Measurements from ENCODE around the gene LATS2. TPM values are rescaled to one million over a fixed set of nuclear protein-coding genes. Genes with fewer than 3 reads are reported as not detected.
"Not testable (repeated sequence)": the region's sequence is repeated elsewhere in the genome, so short reads cannot be mapped to it uniquely, and the experiment has no call there.

The LATS2 gene
- total and polyA plus RNA-seq, 7 experiments from 2014 or later: 1.3 to 11.9 (median 2.3) TPM; not detected in 2

DNA sequence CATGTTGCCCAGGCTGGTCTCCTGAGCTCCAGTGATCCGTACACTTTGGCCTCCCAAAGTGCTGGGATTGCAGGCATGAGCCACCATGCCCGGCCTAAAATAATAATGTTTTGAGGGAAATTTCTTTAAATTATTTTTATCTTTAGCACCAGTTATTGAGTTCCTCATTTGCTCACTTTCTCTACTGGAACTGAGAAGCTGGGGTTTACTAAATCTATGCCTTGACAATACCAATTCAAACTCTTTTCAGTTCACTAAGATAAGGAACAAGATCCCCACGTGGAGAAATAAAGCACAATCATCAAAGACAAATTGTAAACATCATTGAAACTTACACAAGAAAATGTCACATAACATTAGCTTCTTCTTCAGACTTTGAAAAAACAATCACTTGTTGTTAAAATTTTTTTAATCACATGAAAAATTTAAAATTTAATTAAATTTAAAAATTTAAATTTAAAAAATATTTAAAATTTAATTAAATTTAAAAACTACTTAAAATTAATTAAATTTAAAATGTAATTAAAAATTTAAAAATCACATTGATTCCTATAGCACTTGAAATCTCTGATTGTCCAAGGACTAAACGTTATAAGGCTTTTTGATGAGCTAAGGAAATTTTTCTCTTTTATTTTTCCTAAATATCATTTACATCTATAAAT is 133.7 kb downstream of the LATS2 start:
- Histone ChIP-seq H3K27me3 (ENCODE audit: control insufficient read depth in 2 of 2, insufficient read depth in 2 of 2, low read length in 2 of 2) (no peaks in the 10 kb centered on the region), H3K4me3 (ENCODE audit: low read length) (no peak overlapping the region), H3K9me3 (ENCODE audit: control insufficient read depth in 2 of 3, low read length in 3 of 3) (no peaks in the 10 kb centered on the region), H3K36me3 (ENCODE audit: control insufficient read depth in 2 of 3, insufficient read depth in 3 of 3, low read length in 3 of 3) (no peaks in the 10 kb centered on the region), H3K4me1 (ENCODE audit: control insufficient read depth in 2 of 2, insufficient read depth in 2 of 2, low read length in 2 of 2) (no peaks in the 10 kb centered on the region), H3K27ac (ENCODE audit: low read depth, low read length) (no peak overlapping the region)
- Mint-ChIP-seq H3K36me3 (no peaks in the 10 kb centered on the region), H3K4me3 (no peak overlapping the region), H3K27ac (no peak overlapping the region), H3K4me1 (no peaks in the 10 kb centered on the region), H3K27me3 (peaks cover 0 to 6% (median 0%) of the 10 kb centered on the region in 5 donors), H3K9me3 (no peaks in the 10 kb centered on the region)
- ATAC-seq (no peak), DNase-seq (no peak)
- POLR2A ChIA-PET: no interaction called here
- CTCF ChIA-PET: interaction anchor here (1.5 kb wide), 1 partner anchor 431 kb away, joined by 4 read pairs; no protein-coding TSS in a partner anchor
- intact Hi-C loops (cut with micrococcal nuclease): no loop called here

DNA sequence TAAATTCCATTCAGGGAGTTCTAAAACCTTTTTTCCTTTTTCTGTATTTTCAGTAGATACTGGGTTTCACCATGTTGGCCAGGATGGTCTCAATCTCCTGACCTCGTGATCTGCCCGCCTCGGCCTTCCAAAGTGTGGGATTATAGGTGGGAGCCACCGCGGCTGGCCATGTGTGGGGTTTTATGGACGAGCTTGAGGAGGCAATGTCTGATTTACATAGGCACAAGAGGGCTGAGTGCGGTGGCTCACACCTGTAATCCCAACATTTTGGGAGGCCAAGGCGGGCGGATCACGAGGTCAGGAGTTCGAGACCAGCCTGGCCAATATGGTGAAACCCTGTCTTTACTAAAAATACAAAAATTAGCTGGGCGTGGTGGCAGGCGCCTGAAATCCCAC is 136.0 kb downstream of the LATS2 start:
- H3K4me3 Mint-ChIP-seq; H3K27ac ChIP-seq (ENCODE audit: low read depth, low read length); H3K4me1 Mint-ChIP-seq; ATAC-seq; H3K27me3 ChIP-seq (ENCODE audit: control insufficient read depth in 2 of 2, insufficient read depth in 2 of 2, low read length in 2 of 2); H3K4me1 ChIP-seq (ENCODE audit: control insufficient read depth in 2 of 2, insufficient read depth in 2 of 2, low read length in 2 of 2); H3K9me3 Mint-ChIP-seq; DNase-seq; H3K9me3 ChIP-seq (ENCODE audit: control insufficient read depth in 2 of 3, low read length in 3 of 3); H3K27me3 Mint-ChIP-seq; H3K4me3 ChIP-seq (ENCODE audit: low read length); H3K36me3 ChIP-seq (ENCODE audit: control insufficient read depth in 2 of 3, insufficient read depth in 3 of 3, low read length in 3 of 3); H3K27ac Mint-ChIP-seq; H3K36me3 Mint-ChIP-seq: not testable (repeated sequence)
- POLR2A ChIA-PET: interaction anchor here (0.6 kb wide), 1 partner anchor 132 kb away, joined by 3 read pairs; no protein-coding TSS in a partner anchor
- CTCF ChIA-PET: interaction anchor here (0.6 to 2.9 kb wide), 9 partner anchors 139 to 730 kb away, joined by 3 to 9 read pairs (median 4); no protein-coding TSS in a partner anchor
- intact Hi-C loops (cut with micrococcal nuclease): loop anchor here (1.0 to 2.0 kb wide), 7 partner anchors 97 to 743 kb away; no protein-coding TSS in a partner anchor

DNA sequence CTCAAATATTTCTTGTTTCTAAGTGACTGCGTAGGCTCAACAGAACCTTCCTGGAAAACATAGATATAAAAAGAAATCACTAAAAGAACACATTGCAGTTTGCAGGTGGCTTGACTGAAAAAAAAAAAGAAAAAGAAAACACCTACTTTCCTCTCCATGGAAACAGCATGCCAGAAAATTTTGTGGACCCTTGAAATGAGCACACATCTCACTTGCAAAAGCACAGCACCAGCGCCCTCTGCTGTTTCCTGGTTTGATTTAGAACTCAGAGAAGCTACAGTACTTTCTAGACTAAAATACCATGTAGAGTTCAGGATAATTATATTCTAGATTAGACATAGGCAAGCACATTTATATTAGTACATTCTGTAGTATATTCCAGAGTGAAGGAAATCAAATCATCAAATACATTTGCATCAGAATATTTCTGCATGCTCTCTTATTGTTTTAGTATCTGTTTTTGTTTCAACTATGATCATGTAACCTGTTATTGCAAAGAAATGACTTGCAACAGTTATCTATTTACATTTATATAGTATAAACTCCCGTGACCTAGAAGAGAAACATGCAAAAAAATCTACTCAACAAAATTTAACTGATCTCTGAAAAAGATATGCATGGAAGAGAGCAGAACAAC is 136.5 kb downstream of the LATS2 start:
- Histone ChIP-seq H3K27ac (ENCODE audit: low read depth, low read length) (no peak overlapping the region), H3K9me3 (ENCODE audit: control insufficient read depth in 2 of 3, low read length in 3 of 3) (no peaks in the 10 kb centered on the region), H3K4me1 (ENCODE audit: control insufficient read depth in 2 of 2, insufficient read depth in 2 of 2, low read length in 2 of 2) (no peaks in the 10 kb centered on the region), H3K36me3 (ENCODE audit: control insufficient read depth in 2 of 3, insufficient read depth in 3 of 3, low read length in 3 of 3) (no peaks in the 10 kb centered on the region), H3K27me3 (ENCODE audit: control insufficient read depth in 2 of 2, insufficient read depth in 2 of 2, low read length in 2 of 2) (no peaks in the 10 kb centered on the region), H3K4me3 (ENCODE audit: low read length) (no peak overlapping the region)
- ChIA-PET CTCF (interaction anchor here (0.6 to 2.9 kb wide), 9 partner anchors 140 to 730 kb away, joined by 3 to 9 read pairs (median 4); no protein-coding TSS in a partner anchor), POLR2A (interaction anchor here (0.6 kb wide), 1 partner anchor 132 kb away, joined by 3 read pairs; no protein-coding TSS in a partner anchor)
- Mint-ChIP-seq H3K27ac (no peak overlapping the region), H3K4me3 (no peak overlapping the region), H3K36me3 (no peaks in the 10 kb centered on the region), H3K9me3 (no peaks in the 10 kb centered on the region), H3K27me3 (peaks cover 0 to 6% (median 0%) of the 10 kb centered on the region in 5 donors), H3K4me1 (no peaks in the 10 kb centered on the region)
- DNase-seq: peak; percentile 26 to 68 (median 59)
- intact Hi-C loops (cut with micrococcal nuclease): loop anchor here (1.0 to 2.0 kb wide), 7 partner anchors 96 to 743 kb away; no protein-coding TSS in a partner anchor
- ATAC-seq: peak; percentile 72

DNA sequence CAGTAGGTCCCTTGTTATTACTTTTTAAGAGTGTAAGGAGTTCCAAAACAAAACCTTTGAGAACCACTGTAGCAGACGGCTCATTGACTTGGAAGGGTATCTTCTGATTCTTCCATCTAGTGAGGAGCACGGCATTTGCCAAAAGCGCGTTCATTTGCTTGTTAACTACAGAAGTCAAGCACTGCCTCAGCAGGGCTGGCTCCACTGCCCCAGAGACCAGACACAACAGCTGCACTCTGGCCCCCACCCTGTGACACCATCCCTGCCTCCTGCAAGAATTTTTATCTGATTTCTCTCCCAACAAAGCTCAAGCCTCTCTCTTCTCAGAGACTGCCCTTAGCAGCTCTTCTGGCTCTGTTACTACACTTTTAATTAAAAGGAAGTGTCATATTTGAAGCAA is 138.1 kb downstream of the LATS2 start:
- ATAC-seq (no peak), DNase-seq (no peak)
- no peaks in the 10 kb centered on the region for H3K4me1 ChIP-seq (ENCODE audit: control insufficient read depth in 2 of 2, insufficient read depth in 2 of 2, low read length in 2 of 2)
- intact Hi-C loops (cut with micrococcal nuclease): no loop called here
- no peak overlapping the region for H3K27ac ChIP-seq (ENCODE audit: low read depth, low read length)
- H3K9me3 ChIP-seq (ENCODE audit: control insufficient read depth in 2 of 3, low read length in 3 of 3): no peaks in the 10 kb centered on the region
- no peak overlapping the region for H3K4me3 ChIP-seq (ENCODE audit: low read length)
- Mint-ChIP-seq H3K4me1 (no peaks in the 10 kb centered on the region), H3K36me3 (no peaks in the 10 kb centered on the region), H3K27ac (no peak overlapping the region), H3K4me3 (no peak overlapping the region), H3K9me3 (no peaks in the 10 kb centered on the region), H3K27me3 (peaks cover 0 to 3% (median 0%) of the 10 kb centered on the region in 5 donors)
- CTCF ChIA-PET: interaction anchor here (0.6 to 2.9 kb wide), 4 partner anchors 12 to 427 kb away, joined by 3 to 8 read pairs (median 6); no protein-coding TSS in a partner anchor
- no peaks in the 10 kb centered on the region for H3K36me3 ChIP-seq (ENCODE audit: control insufficient read depth in 2 of 3, insufficient read depth in 3 of 3, low read length in 3 of 3)
- H3K27me3 ChIP-seq (ENCODE audit: control insufficient read depth in 2 of 2, insufficient read depth in 2 of 2, low read length in 2 of 2): no peaks in the 10 kb centered on the region
- POLR2A ChIA-PET: interaction anchor here (0.5 kb wide), 1 partner anchor 32 kb away, joined by 3 read pairs; no protein-coding TSS in a partner anchor

Other genes with a start within 250 kb of the LATS2 start
- 10 to 100 TPM; 20.9 to 26.5 (median 23.5) TPM for gene XPO4, start 158.8 kb downstream of the LATS2 start, total RNA-seq
- 1 to 10 TPM; 6.1 to 6.9 TPM for gene XPO4, start 158.8 kb downstream of the LATS2 start, polyA plus RNA-seq
- 100 to 1,000 TPM; 167 to 223 (median 186) TPM for gene SAP18, start 78.5 kb upstream of the LATS2 start, total RNA-seq
- gene SAP18, start 78.5 kb upstream of the LATS2 start, polyA plus RNA-seq: 100 to 1,000 TPM; 233 to 309 TPM
- 10 to 100 TPM in 1 of 5 experiments, 1 to 10 TPM in 2, under 1 TPM in 1, not detected in 1; 0.46 to 35.0 (median 1.6) TPM for gene SKA3, start 115.0 kb upstream of the LATS2 start, total RNA-seq
- gene SKA3, start 115.0 kb upstream of the LATS2 start, polyA plus RNA-seq: not detected
- 10 to 100 TPM; 10.6 to 22.8 (median 19.8) TPM for gene MRPL57, start 115.1 kb upstream of the LATS2 start, total RNA-seq
- 10 to 100 TPM; 53.4 to 63.9 TPM for gene MRPL57, start 115.1 kb upstream of the LATS2 start, polyA plus RNA-seq